ENCODE results near the gene STAM2.

Gene STAM2

DNA sequence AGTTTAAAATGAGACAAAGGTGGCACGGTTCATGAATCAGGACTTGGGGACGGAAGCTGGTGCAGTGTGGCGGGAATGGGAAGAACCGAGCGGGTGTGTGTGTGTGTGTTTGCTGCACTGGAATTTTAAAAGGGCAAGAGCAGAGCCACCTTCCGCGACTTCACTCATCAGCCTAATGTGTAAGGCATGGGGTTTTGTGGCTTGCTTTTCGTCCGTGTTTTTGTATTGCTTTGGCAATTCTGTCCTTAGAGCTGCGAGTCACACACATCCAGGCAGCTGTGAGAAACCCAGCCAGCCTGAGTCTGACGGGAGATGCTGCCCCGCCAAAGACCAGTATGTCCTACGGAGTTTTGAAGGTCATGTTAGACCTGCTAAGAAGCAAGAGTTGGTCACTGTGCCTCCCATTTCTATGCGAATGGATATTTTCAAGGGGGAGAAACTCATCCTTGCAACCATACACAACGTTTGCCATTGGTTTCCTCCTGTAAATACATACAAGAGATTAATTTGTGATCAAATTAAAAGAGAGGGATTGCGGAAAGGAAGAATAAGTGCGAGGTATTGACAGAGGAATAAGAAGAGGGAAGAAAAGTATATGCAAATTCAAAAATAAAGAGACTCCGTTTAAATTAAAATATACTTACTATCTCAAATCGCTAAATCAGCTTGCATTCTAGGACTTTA is 76.1 kb downstream of the STAM2 start:
- TF ChIP-seq CTCF (IDR thresholded peaks at IDR 0.05; ENCODE audit: insufficient read depth, missing control alignments) = no peak
- DNase-seq (ENCODE audit: insufficient read length, low spot score) (no peak), FAIRE-seq (no peak)

GRCh38 chr2:152098496-152099366 is 76.8 kb downstream of the STAM2 start, which contains the start of gene CACNB4:
TSS of gene CACNB4 (minus strand) at chr2:152099044.
- no peak for TF ChIP-seq CTCF (IDR thresholded peaks at IDR 0.05; ENCODE audit: insufficient read depth, missing control alignments)
- FAIRE-seq (no peak), DNase-seq (ENCODE audit: insufficient read length, low spot score) (no peak)

DNA sequence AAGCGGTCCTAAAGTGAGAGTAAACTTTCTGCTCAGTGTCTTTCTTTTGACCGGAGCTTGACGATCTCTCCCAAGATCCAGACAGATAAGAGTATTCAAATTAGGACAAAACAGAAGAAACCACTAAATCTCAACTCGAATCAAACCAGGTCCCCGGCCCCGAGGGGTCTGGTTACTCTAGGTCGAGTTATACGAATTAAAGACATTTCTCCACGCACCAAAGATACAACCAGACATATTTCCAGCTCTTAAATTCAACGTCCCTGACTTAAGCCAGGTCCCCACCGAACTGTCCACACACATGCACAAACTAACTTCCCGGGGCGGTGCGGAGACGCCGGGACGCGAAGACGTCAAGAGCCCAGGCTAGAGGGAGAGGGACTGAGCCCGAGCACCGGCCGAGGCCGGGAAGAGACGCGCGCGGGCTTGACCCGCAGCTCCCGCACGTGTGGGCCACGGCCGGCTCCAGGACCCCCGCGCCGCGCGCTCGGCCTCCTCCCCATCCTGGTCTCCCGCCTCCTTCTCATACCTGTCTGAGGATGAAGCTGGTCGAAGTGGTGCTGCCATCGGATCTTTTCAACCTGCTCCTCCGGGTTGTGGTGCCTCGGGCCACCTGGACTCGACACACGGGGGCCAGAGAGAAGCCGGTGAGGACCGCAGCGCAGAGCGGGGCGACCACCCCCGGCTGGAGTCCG is 77.6 kb downstream of the STAM2 start:
- TF ChIP-seq CTCF (IDR thresholded peaks at IDR 0.05; ENCODE audit: insufficient read depth, missing control alignments) = no peak
- no peak for DNase-seq (ENCODE audit: insufficient read length, low spot score)
- no peak for FAIRE-seq

DNA sequence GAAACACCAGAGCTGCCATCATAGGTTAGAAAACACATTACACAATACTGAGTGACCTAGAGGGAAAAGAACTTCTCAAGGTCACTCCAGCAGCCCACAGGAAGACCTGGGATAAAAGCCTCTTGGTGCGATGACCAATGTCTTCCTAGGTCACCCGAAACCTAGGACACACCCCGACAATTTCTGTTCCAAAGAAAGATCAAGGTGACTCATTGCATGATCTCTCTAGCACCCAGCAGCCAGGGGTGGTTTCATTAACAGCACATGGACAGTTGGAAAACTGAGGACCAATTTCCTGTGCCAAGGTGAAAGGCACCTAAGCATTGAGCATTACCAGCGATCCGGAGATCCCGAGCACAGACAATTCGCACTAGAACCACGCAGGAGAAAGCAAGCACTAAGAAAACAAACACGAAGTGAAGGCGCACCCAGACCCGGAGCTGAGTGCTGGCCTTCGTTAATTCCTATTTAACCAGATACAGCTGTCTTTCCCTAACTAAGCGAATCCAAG is 78.2 kb downstream of the STAM2 start:
- DNase-seq (ENCODE audit: insufficient read length, low spot score) (no peak), FAIRE-seq (no peak)
- TF ChIP-seq CTCF (IDR thresholded peaks at IDR 0.05; ENCODE audit: insufficient read depth, missing control alignments) = no peak

- FAIRE-seq = no peak
- DNase-seq (ENCODE audit: insufficient read length, low spot score) = no peak
- no peak for TF ChIP-seq CTCF (IDR thresholded peaks at IDR 0.05; ENCODE audit: insufficient read depth, missing control alignments)
Observed at GRCh38 chr2:152095146-152095545, 80.4 kb downstream of the STAM2 start.

DNA sequence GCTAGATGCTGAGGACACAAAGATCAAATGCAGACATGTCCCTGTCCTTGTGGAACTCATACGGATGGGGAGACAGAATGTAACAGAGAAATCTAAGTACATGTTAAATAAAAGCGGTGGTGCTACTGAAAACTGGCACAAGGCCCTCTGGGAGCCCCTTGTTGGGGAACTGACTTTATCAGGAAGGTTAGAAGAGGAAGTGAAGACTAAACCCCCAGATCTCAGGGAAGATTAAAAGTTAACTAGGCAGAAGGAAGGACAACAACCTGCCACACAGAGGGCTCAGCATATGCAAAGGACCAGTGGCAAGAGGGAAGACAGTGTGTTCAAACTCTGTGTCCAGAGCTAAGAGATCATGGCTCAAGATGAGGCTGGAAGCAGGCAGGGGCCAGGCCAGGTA is 81.5 kb downstream of the STAM2 start:
- no peak for TF ChIP-seq CTCF (IDR thresholded peaks at IDR 0.05; ENCODE audit: insufficient read depth, missing control alignments)
- DNase-seq (ENCODE audit: insufficient read length, low spot score) (no peak), FAIRE-seq (no peak)

Measured in D721Med (cell line).